ENCODE results near the gene YWHAE.
"Not testable (repeated sequence)": the region's sequence is repeated elsewhere in the genome, so short reads cannot be mapped to it uniquely, and the experiment has no call there.

Gene YWHAE

GRCh38 chr17:1402262-1402586 is 2.2 kb upstream of the YWHAE start:
- H3K9ac ChIP-seq (ENCODE audit: low read depth, low read length) = no peak overlapping the region
- H3K27ac ChIP-seq (ENCODE audit: low read length) = no peak overlapping the region
- H3K4me3 ChIP-seq (ENCODE audit: low read length) = no peak overlapping the region
- no peaks in the 10 kb centered on the region for H3K27me3 ChIP-seq (ENCODE audit: insufficient read depth, low read length)
- H3K4me1 ChIP-seq (ENCODE audit: insufficient read depth, low read length) = peaks cover 8% of the 10 kb centered on the region; the same call in 1 of the 2 replicates
- H3K9me3 ChIP-seq (ENCODE audit: insufficient read depth, low read depth, low read length) = no peaks in the 10 kb centered on the region
- peaks cover 8% of the 10 kb centered on the region for H3K36me3 ChIP-seq (ENCODE audit: insufficient read depth, low read depth, low read length)

- peaks cover 17% of the 10 kb centered on the region for H3K36me3 ChIP-seq (ENCODE audit: insufficient read depth, low read depth, low read length)
- peak overlapping the region; percentile 100 for H3K9ac ChIP-seq (ENCODE audit: low read depth, low read length)
- H3K27me3 ChIP-seq (ENCODE audit: insufficient read depth, low read length) = no peaks in the 10 kb centered on the region
- peaks cover 10% of the 10 kb centered on the region; the same call in 1 of the 2 replicates for H3K4me1 ChIP-seq (ENCODE audit: insufficient read depth, low read length)
- H3K9me3 ChIP-seq (ENCODE audit: insufficient read depth, low read depth, low read length) = no peaks in the 10 kb centered on the region
- peak overlapping the region; percentile 100 for H3K4me3 ChIP-seq (ENCODE audit: low read length)
- peak overlapping the region; percentile 73 for H3K27ac ChIP-seq (ENCODE audit: low read length)
These were observed 917 bp downstream of the YWHAE start for GRCh38 chr17:1398931-1399678.

GRCh38 chr17:1398028-1398427 is 2.0 kb downstream of the YWHAE start:
- H3K9me3 ChIP-seq (ENCODE audit: insufficient read depth, low read depth, low read length) = no peaks in the 10 kb centered on the region
- H3K4me1 ChIP-seq (ENCODE audit: insufficient read depth, low read length) = peaks cover 19% of the 10 kb centered on the region; the same call in 1 of the 2 replicates
- peak overlapping the region; percentile 100 for H3K9ac ChIP-seq (ENCODE audit: low read depth, low read length)
- H3K4me3 ChIP-seq (ENCODE audit: low read length) = peak overlapping the region; percentile 100
- H3K27ac ChIP-seq (ENCODE audit: low read length) = no peak overlapping the region
- H3K27me3 ChIP-seq (ENCODE audit: insufficient read depth, low read length) = no peaks in the 10 kb centered on the region
- peaks cover 20% of the 10 kb centered on the region for H3K36me3 ChIP-seq (ENCODE audit: insufficient read depth, low read depth, low read length)

GRCh38 chr17:1395876-1396665 is 4.0 kb downstream of the YWHAE start:
- not testable (repeated sequence) for H3K9me3 ChIP-seq (ENCODE audit: insufficient read depth, low read depth, low read length)
- peaks cover 24% of the 10 kb centered on the region for H3K36me3 ChIP-seq (ENCODE audit: insufficient read depth, low read depth, low read length)
- H3K4me1 ChIP-seq (ENCODE audit: insufficient read depth, low read length) = peaks cover 31% of the 10 kb centered on the region; the same call in 1 of the 2 replicates

GRCh38 chr17:1391577-1391976 is 8.4 kb downstream of the YWHAE start:
- Histone ChIP-seq H3K9ac (ENCODE audit: low read depth, low read length) (no peak overlapping the region), H3K9me3 (ENCODE audit: insufficient read depth, low read depth, low read length) (no peaks in the 10 kb centered on the region), H3K27ac (ENCODE audit: low read length) (no peak overlapping the region), H3K36me3 (ENCODE audit: insufficient read depth, low read depth, low read length) (peaks cover 16% of the 10 kb centered on the region; the same call in 1 of the 2 replicates), H3K4me3 (ENCODE audit: low read length) (no peak overlapping the region), H3K4me1 (ENCODE audit: insufficient read depth, low read length) (peaks cover 25% of the 10 kb centered on the region; the same call in 1 of the 2 replicates), H3K27me3 (ENCODE audit: insufficient read depth, low read length) (no peaks in the 10 kb centered on the region)

More at GRCh38 chr17:1395876-1396665, 4.0 kb downstream of the YWHAE start:
- H3K27ac ChIP-seq (ENCODE audit: low read length); H3K9ac ChIP-seq (ENCODE audit: low read depth, low read length); H3K27me3 ChIP-seq (ENCODE audit: insufficient read depth, low read length); H3K4me3 ChIP-seq (ENCODE audit: low read length): not testable (repeated sequence)

- H3K4me3 ChIP-seq (ENCODE audit: low read length) = no peak overlapping the region
- peaks cover 7% of the 10 kb centered on the region; the same call in 1 of the 2 replicates for H3K36me3 ChIP-seq (ENCODE audit: insufficient read depth, low read depth, low read length)
- H3K27me3 ChIP-seq (ENCODE audit: insufficient read depth, low read length) = no peaks in the 10 kb centered on the region
- H3K27ac ChIP-seq (ENCODE audit: low read length) = no peak overlapping the region
- no peaks in the 10 kb centered on the region for H3K9me3 ChIP-seq (ENCODE audit: insufficient read depth, low read depth, low read length)
- peaks cover 25% of the 10 kb centered on the region; the same call in 1 of the 2 replicates for H3K4me1 ChIP-seq (ENCODE audit: insufficient read depth, low read length)
- H3K9ac ChIP-seq (ENCODE audit: low read depth, low read length) = no peak overlapping the region
These were observed 9.3 kb downstream of the YWHAE start for GRCh38 chr17:1390432-1391367.

- Histone ChIP-seq H3K4me1 (ENCODE audit: insufficient read depth, low read length) (peaks cover 13% of the 10 kb centered on the region; the same call in 1 of the 2 replicates), H3K36me3 (ENCODE audit: insufficient read depth, low read depth, low read length) (0 out of 2 replicates have a peak, but pooled peaks cover 15% of the 10 kb centered on the region)
- not testable (repeated sequence) for H3K27ac ChIP-seq (ENCODE audit: low read length); H3K9ac ChIP-seq (ENCODE audit: low read depth, low read length); H3K9me3 ChIP-seq (ENCODE audit: insufficient read depth, low read depth, low read length); H3K4me3 ChIP-seq (ENCODE audit: low read length); H3K27me3 ChIP-seq (ENCODE audit: insufficient read depth, low read length)
These were observed 12.4 kb downstream of the YWHAE start for GRCh38 chr17:1387490-1388227.

GRCh38 chr17:1386675-1387190 is 13.3 kb downstream of the YWHAE start:
- 0 out of 2 replicates have a peak, but pooled peaks cover 11% of the 10 kb centered on the region for H3K36me3 ChIP-seq (ENCODE audit: insufficient read depth, low read depth, low read length)
- not testable (repeated sequence) for H3K4me1 ChIP-seq (ENCODE audit: insufficient read depth, low read length); H3K9ac ChIP-seq (ENCODE audit: low read depth, low read length); H3K27ac ChIP-seq (ENCODE audit: low read length); H3K4me3 ChIP-seq (ENCODE audit: low read length); H3K27me3 ChIP-seq (ENCODE audit: insufficient read depth, low read length); H3K9me3 ChIP-seq (ENCODE audit: insufficient read depth, low read depth, low read length)

GRCh38 chr17:1386265-1386664 is 13.8 kb downstream of the YWHAE start:
- H3K27me3 ChIP-seq (ENCODE audit: insufficient read depth, low read length) = no peaks in the 10 kb centered on the region
- 0 out of 2 replicates have a peak, but pooled peaks cover 11% of the 10 kb centered on the region for H3K36me3 ChIP-seq (ENCODE audit: insufficient read depth, low read depth, low read length)
- H3K27ac ChIP-seq (ENCODE audit: low read length) = no peak overlapping the region
- H3K9me3 ChIP-seq (ENCODE audit: insufficient read depth, low read depth, low read length) = no peaks in the 10 kb centered on the region
- H3K4me3 ChIP-seq (ENCODE audit: low read length) = no peak overlapping the region
- peaks cover 4% of the 10 kb centered on the region; the same call in 1 of the 2 replicates for H3K4me1 ChIP-seq (ENCODE audit: insufficient read depth, low read length)
- no peak overlapping the region for H3K9ac ChIP-seq (ENCODE audit: low read depth, low read length)

GRCh38 chr17:1385861-1386260 is 14.2 kb downstream of the YWHAE start:
- Histone ChIP-seq H3K9ac (ENCODE audit: low read depth, low read length) (no peak overlapping the region), H3K27me3 (ENCODE audit: insufficient read depth, low read length) (no peaks in the 10 kb centered on the region), H3K4me1 (ENCODE audit: insufficient read depth, low read length) (no peaks in the 10 kb centered on the region; the same call in none of the 2 replicates), H3K36me3 (ENCODE audit: insufficient read depth, low read depth, low read length) (0 out of 2 replicates have a peak, but pooled peaks cover 11% of the 10 kb centered on the region), H3K9me3 (ENCODE audit: insufficient read depth, low read depth, low read length) (no peaks in the 10 kb centered on the region), H3K4me3 (ENCODE audit: low read length) (no peak overlapping the region), H3K27ac (ENCODE audit: low read length) (no peak overlapping the region)
